GM18508 (cell line): Measurements from ENCODE around the gene GID4.

Experiments
- ATAC-seq: cut with Tn5 transposase; IDR thresholded peaks from one replicate; pipeline ENCODE4 v1.9.1; 2021; ENCODE audit warnings: moderate number of reproducible peaks; ENCODE audit not compliant: insufficient read depth, unreplicated experiment

GID4 gene

DNA sequence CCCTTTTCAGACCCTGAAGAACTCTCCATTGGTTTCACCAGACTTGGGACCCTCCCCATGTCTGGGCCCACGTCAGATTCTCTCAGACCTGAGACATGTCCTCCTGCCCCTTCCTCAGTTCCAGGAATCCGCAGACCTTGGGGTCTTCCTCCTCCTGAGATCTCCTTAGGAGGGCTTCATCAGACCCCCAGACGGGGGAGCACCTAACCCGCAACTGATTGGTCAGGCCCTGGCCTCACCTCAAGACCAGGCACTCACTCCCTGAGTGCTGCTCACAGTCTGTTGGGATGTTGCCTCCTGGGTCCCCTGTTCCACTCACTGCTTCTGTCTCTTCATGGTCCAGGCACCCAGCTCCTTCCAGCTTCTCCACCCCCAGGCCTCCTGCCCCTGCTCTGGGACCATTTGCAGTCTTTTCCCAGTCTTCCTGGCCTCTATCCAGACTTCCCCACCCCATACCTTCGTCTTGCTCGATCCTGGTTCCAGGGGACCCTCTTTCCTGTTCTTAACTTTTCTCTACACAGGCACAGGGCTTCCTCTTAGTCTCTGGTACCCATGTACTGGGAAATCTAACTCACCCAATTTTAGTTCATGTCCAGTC, 1.2 kb downstream of the GID4 start:
- no peak for ATAC-seq

DNA sequence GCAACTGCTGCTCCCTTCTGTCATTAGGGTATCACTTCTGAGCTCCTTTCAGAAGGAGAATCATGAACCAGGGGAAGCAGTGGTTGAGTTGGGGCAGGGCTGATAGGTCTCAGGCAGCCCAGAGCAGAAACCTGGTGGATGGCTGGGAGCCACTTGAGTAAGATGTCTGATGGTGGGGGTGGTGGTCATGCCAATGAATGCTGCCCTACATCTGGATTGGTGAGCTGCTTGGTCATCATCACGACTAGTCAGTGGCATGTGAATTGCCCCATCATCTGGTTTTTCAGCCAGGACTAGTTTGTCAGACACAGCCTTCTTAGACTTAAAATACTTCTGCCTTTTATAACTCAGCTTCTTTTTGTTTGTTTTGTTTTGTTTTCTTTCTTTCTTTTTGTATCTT, 2.6 kb downstream of the GID4 start:
- ATAC-seq, result no peak

DNA sequence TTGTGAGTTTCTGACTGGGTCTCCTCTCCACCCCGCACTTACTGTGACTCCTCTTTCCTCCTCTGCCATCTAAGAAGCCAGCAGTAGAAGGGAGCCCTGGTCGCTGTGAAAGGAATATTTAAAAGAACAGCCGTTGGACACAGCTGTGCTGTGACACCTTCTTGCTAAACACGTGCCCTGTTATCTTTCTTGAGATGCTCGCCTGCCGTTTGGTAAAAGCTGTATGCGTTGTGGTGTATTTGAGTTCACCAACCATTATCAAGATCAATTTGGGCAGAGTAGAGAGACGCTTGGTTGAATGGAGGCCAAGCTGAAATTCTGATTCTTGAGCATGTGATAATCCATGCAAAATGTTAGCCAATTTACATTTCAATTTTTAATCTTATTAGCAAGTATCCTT, 3.8 kb downstream of the GID4 start:
- no peak for ATAC-seq

DNA sequence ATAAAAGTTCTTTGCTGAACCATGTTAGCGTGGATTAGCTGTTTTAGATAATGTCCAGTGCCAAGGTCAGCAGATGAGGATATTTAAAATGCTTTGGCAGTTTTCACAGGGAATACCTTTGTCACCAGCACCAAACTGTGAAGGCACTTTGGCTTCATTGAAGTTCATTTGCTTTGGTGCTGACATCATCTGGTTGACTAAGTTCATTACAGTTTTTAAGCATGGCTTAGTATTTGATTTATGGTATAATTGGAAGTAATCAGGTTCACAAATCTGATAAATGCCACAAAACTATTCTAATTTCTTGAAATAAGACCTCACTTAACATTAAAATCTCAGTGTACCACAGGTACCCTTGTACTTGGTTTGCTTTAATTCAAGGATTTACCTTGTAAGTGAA, 4.3 kb downstream of the GID4 start:
- no peak for ATAC-seq

DNA sequence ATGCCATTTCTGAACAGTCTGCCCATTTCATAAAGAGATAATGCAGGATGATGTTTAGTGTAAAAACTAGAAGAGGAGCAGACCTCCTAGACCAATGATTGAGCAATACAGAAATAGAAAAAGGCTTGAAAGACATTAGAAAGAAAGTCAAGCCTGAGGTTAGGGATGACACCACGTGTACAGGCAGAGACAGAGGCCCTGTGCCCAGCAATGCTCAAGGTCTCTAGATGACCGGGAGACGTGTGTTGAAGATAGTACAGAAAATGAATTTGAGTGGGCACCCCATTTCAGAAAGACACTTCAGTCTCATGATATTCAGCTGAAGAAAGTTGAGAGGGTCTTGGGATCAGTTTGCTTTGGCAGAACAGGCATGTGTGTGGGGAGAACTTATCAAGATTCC, 5.4 kb downstream of the GID4 start:
- ATAC-seq, result no peak

DNA sequence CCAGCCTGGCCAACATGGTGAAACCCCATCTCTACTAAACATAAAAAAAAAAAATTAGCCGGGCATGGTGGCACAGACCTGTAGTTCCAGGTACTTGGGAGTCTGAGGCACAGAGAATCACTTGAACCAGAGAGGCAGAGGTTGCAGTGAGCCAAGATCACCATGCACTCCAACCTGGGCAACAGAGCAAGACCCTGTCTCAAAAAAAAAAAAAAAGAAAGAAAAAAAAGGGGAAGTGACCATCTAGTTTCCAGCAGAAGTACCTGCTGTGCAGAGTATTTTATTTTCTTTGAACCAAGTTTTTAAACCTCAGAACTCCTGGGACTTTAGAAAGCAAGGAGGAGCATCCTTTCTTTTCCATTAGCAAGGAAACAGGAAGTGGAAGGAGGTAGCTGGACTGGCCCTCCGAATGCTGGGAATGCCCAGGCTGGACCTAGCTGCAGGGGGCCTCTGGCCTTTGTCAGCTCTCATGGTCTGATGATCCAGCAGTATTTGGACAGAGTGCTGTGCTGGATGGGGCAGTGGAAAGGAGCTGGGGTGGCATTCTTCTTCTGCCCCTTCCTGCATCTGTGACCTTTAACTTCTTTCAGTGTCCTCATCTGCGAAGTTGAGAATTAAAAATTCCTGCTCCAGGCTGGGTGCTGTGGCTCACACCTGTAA, 6.6 kb downstream of the GID4 start:
- no peak for ATAC-seq

DNA sequence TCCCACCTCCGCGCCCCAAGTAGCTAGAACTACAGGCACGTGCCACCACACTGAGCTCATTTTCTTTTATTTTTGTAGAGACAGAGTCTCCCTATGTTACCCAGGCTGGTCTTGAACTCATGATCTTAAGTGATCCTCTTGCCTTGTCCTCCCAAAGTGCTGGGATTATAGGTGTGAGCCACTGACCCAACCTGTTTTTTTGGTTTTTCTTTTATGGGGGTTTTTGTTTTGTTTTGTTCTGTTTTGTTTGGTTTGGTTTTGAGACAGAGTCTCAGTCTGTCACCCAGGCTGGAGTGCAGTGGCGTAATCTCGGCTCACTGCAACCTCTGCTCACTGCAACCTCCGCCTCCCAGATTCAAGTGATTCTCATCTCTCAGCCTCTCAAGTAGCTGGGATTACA, 16.4 kb downstream of the GID4 start:
- ATAC-seq, result no peak

DNA sequence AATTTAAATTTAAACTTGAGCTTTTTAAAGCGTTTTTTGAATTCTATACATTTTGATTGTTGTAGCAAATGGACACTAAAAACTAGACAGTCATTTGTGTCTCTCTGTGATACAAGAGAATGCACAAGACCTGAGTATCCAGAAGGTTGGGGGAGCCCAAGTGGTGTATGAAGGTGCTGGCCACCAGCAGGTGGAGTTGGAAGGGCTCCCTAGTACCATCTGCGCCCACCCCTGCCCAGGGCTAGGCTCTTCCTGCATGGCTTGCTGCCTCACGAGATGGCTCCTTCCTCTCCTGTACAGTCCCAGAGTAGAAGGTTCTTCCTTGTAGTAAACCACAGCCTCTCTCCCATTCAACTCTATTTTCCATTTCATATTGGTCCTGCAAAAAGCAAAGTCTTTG, 17.0 kb downstream of the GID4 start:
- no peak for ATAC-seq

DNA sequence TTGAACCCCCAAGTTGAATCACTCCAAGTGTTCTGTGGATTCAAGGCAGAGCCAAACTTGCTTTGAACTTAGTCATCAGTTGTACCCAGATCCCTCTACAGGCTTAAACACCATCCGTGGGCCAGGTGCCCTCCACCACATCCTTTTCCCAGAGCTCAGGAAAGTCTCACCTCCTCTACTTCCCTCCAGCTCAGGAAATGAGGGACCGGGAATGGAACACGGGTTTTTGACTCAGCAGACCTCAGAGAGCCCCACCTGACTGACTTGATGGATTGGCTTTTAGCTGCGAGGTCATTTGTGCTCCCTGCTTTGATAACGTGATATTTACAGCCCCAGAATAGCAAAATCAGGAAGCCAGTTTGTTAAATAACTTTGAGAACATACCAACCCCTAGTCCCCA, 20.1 kb downstream of the GID4 start:
- no peak for ATAC-seq

DNA sequence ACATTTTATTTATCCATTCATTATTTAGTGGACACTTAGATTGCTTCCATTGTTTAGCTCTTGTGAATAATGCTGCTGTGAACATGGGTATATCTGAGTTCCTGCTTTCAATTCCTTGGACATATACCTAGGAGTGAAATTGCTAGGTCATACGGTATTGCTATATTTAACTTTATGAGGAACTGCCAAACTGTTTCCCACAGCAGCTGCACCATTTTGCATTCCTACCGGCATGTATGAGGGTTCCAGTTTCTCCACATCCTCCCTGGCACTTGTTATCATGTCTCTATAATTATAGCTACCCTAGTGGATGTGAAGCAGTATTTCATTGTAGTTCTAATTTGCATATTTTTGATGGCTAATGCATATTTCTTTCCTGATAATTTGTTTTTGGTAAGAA, 24.8 kb downstream of the GID4 start:
- no peak for ATAC-seq

DNA sequence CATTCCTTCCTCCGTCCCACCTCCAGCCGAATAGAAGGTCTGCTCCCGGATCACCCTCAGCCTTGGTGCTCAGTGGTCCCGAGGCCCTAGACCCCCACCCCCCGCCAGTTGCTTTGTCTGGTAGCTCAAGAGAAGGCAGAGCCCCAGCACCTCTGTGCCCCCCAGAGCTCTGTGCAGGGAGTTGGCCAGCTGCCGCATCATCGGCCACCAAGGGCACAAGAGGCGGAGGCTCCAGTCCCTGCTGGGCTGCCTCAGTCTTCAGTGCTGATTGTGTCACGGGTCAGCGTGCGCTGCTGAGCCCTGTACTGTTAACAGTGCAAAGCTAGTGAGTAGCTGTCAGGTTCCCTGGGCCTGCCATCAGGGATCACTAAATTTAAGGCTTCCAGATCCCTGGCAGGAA, 26.3 kb downstream of the GID4 start:
- no peak for ATAC-seq

DNA sequence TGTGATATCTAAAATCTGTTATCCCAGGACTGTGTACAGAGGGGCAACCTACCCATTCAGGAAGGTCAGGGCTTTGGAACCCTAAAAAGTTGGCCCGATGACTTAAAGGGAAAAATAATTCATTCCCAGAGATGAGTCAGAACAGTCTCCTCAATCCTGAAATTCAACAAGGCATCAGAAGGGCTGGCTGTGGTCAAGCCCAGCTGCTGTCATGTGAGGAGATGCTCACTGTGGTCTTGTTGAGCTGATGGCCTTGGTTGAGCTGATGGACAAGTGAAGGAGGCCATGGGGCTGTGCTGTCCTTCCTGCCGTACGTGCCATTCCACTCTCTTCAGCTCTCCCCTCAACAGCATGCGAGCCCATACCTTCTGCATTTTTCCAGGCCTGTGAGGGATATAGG, 27.7 kb downstream of the GID4 start:
- no peak for ATAC-seq

DNA sequence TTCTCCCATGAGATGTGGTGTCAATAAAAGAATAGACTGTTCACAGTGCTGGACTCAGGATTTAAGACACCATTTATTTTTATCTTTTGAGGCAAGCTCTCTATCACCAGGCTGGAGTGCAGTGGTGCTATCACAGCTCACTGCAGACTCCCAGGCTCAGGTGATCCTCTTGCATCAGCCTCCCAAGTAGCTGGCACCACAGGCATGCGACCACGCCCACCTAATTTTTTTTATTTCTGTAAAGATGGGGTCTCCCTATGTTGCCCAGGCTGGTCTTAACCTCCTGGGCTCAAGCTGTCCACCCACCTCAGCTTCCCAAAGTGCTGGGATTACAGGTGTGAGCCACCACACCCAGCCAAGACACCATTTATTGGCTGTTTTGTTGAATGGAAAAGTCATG, 29.9 kb downstream of the GID4 start:
- no peak for ATAC-seq

DNA sequence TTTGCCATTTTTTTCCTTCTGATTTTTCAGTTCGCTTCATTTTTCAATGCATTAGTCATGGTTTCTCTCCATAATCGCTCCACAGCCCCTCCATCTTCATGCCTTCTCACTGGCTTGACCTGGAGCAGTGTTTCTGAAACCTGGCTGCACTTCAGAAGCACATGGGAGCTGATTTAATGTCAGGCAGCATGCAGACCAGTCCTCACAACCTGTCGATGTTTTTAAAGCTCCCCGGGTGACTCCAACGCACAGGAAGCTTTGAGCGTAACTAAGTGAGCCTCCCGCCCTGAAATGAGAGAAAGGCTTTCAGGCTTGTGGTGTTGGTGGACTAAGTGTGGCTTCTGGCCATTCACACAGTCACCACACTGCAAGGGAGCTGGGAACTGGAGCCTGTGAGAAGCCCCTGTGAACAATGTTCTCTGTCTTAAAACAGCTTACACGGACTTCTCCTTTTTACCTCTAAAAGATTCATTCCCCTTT, 31.7 kb downstream of the GID4 start:
- no peak for ATAC-seq

DNA sequence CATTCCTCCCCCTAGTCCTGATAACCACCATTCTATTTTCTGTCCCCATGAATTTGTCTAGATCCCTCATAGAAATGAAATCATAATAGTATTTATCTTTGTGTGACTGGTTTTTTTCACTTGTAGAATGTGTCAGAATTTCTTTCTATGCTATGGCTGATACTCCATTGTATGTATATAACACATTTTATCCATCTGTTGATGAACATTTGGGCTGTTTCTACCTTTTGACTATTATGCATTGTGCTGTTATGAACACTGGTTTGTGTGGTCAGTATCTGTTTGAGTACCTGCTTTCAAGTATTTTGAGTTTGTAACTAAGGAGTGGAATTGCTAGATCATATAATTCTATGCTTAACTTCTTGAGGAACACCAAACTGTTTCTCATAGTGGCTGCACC, 32.5 kb downstream of the GID4 start:
- ATAC-seq, result no peak

DNA sequence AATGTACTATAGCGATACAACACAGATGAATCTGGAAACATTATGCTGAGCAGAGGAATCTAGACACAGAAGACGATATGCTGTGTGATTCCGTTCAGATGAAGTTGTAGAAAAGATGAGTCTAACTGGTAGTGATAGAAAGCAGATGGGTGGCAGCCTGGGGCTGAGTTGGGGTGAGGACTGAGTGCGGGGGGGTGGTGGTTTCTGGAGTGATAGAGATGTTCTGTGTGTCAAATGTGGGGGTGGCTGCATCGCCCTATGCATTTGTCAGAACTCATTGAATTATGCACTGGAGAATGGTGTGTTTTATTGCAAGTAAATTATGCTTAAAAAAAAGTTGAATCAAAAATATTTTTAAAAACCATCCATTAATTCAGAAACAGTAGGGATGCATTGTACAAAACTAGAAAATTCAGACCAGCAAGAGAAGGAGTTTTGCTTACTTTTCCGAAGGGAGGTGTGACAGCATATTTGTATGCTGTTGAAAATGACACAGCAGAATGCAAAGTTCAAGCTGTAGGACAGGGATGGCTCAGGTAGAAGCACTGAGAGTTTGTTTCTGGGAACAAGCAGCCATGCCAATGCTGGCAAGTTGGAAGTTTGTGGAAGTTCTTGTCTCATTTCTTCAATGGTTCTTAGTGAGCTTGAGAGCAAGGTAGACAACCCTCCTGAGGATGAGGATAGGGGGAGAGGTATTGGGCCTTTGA, 35.5 kb downstream of the GID4 start:
- no peak for ATAC-seq

DNA sequence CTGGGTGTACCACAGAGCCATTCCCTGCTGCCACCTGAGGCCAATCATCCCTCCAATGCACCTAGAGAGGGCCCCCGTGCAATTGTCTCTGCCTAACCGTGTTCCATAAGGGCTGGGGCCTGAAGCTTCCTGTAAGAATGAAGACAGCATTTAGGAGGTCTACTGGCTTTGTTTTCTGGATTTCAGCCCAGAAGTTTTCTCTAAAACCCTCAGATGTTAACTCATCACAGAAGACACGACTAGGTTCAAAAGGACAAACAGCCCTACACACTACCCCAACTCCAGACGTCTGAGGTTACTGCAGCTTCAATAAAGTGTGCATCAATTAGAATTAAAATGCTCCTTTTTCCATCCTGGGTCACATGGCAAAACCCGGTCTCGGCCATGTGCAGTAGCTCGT, 37.7 kb downstream of the GID4 start:
- no peak for ATAC-seq

DNA sequence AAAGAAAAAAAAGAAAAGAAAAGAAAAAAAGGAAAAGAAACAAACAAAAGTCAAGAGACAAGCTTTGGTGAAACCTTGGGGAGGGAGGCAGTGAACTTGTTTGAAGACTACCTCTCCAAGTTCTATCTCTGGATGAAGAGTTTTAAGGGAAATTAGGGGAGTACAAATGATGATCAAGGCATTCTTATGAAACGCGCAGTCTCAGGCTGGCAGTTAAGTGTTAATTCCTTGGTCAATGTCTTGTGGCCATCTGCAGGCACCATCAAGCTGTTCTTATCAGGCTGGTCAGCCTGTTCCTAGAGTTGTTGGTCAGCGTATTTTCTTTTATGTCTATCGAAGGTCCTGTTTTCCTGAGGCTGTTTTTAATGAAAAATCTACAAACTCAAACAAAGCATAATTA, 40.3 kb downstream of the GID4 start:
- ATAC-seq, result no peak

DNA sequence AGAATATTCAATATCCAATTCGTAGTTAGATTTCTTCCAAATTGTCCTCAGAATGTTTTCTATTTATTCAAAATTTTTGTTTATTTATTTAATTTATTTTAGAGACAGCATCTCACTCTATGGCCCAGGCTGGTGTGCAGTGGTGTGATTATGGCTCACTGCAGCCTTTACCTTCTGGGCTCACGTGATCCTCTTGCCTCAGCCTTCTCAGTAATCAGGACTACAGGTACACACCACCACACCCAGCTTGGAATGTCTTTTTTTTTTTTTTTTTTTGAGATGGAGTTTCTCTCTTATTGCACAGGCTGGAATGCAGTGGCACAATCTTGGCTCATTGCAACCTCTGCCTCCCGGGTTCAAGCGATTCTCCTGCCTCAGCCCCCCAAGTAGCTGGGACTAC, 45.0 kb downstream of the GID4 start:
- no peak for ATAC-seq

DNA sequence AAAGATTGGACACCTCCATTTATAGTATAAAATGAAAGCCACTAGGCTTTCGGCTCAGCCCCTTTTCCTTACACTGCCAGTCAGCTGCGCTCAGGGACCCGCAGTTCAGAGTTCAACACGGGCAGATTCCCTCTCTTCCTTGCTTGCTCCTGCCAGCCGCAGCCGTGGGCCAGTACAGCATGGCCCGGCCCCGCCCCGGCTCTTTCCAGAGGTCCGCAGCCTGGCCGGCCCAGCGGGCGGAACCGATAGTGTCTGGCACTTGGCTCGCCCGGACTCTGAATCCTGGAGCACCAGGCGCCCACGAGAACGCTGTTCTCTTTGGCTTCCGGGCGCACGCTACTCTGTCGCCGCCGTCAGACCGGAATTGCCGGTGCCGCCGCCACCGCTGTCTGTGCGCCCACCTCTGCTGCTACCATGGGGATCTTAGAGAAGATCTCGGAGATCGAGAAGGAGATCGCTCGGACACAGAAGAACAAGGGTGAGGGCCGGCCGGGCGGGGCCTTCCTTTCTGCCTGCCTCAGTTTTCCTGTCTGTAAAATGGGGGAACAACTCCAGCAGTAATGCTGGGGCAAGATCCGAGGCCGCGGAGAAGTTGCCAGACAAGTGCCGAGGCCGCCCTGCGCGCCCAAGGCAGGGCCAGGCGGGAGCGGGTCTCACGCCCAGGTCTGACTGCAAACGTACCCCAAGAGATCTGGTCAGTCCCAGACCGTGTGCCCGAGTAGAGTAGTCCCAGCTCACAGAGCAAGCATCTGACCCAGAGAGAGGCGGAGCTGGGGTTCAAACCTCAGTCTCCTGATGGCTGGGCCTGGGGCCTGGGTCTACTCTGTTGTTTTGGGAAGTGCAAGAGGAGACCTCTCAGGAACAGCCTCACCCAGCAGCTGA, 48.6 kb downstream of the GID4 start, which contains the start of gene DRG2:
DRG2 (plus strand) TSS at position 339 of the 882 bp plus-strand sequence; CDS start at position 415, 76 bp downstream.
- ATAC-seq, result no peak

DNA sequence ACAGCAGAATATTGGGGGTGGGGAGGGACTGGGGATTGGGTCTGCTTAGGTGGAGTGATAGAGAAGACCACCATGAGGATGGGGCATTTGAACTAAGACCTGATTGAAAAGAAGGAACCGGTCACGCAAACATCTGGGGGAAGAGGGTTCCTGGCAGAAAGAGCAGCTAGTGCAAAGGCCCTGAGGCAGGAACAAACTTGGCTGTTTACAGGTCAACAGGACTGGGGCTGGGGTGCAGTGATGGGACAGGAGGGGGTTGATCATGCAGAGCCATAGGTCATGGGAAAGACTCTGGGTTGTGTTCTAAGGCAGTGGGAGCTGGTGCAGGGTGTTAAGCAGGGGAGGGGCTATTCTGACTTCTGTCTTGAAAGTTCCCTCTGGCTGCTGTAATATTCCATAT, 50.4 kb downstream of the GID4 start:
- no peak for ATAC-seq
